ENCODE measurements around the gene EYA2. TPM values are rescaled to one million over a fixed set of nuclear protein-coding genes. Genes with fewer than 3 reads are reported as not detected.

Gene EYA2
- total RNA-seq, 1 donor from 2014 or later, result 15.4 TPM

- H3K27me3 ChIP-seq, result no peaks in the 10 kb centered on the region
- no peak overlapping the region for H3K27ac ChIP-seq
- DNase-seq (ENCODE audit: low spot score in 2 of 2), result no peak
Observed at GRCh38 chr20:47148059-47148458, 253.4 kb downstream of the EYA2 start.

GRCh38 chr20:47149939-47150338, 255.3 kb downstream of the EYA2 start:
- intact Hi-C loops (cut with DNase I), result loop anchor here (2.0 kb wide), 1 partner anchor 391 kb away; no protein-coding TSS in a partner anchor
- no peak overlapping the region for H3K4me3 ChIP-seq
- no peaks in the 10 kb centered on the region for H3K9me3 ChIP-seq
- no peak for TF ChIP-seq CTCF (IDR thresholded peaks at IDR 0.05)
- no peaks in the 10 kb centered on the region for H3K36me3 ChIP-seq
- H3K27ac ChIP-seq, result no peak overlapping the region
- no peaks in the 10 kb centered on the region for H3K27me3 ChIP-seq
- no peak for DNase-seq (ENCODE audit: low spot score in 2 of 2)
- no peaks in the 10 kb centered on the region for H3K4me1 ChIP-seq

More at GRCh38 chr20:47148059-47148458, 253.4 kb downstream of the EYA2 start:
- Histone ChIP-seq H3K36me3 (no peaks in the 10 kb centered on the region), H3K9me3 (no peaks in the 10 kb centered on the region), H3K4me1 (no peaks in the 10 kb centered on the region), H3K4me3 (no peak overlapping the region)
- TF ChIP-seq CTCF (IDR thresholded peaks at IDR 0.05), result no peak
- intact Hi-C loops (cut with DNase I), result no loop called here

GRCh38 chr20:47150403-47151152, 255.9 kb downstream of the EYA2 start:
- intact Hi-C loops (cut with DNase I), result loop anchor here (2.0 kb wide), 1 partner anchor 392 kb away; no protein-coding TSS in a partner anchor
- no peak overlapping the region for H3K27ac ChIP-seq
- H3K27me3 ChIP-seq, result no peaks in the 10 kb centered on the region
- no peaks in the 10 kb centered on the region for H3K4me1 ChIP-seq
- DNase-seq (ENCODE audit: low spot score in 2 of 2), result peak; percentile 33 to 79
- H3K4me3 ChIP-seq, result no peak overlapping the region
- no peaks in the 10 kb centered on the region for H3K9me3 ChIP-seq
- peak; percentile 42 to 62 (median 60) for TF ChIP-seq CTCF (IDR thresholded peaks at IDR 0.05)
- H3K36me3 ChIP-seq, result no peaks in the 10 kb centered on the region

GRCh38 chr20:47152068-47152467, 257.4 kb downstream of the EYA2 start:
- H3K27me3 ChIP-seq, result no peaks in the 10 kb centered on the region
- no peaks in the 10 kb centered on the region for H3K9me3 ChIP-seq
- H3K4me1 ChIP-seq, result no peaks in the 10 kb centered on the region
- no peak for DNase-seq (ENCODE audit: low spot score in 2 of 2)
- intact Hi-C loops (cut with DNase I), result no loop called here
- no peak for TF ChIP-seq CTCF (IDR thresholded peaks at IDR 0.05)
- H3K36me3 ChIP-seq, result no peaks in the 10 kb centered on the region
- no peak overlapping the region for H3K27ac ChIP-seq
- no peak overlapping the region for H3K4me3 ChIP-seq

GRCh38 chr20:47154089-47154488, 259.4 kb downstream of the EYA2 start:
- intact Hi-C loops (cut with DNase I), result no loop called here
- H3K27ac ChIP-seq, result no peak overlapping the region
- H3K27me3 ChIP-seq, result no peaks in the 10 kb centered on the region
- H3K4me1 ChIP-seq, result no peaks in the 10 kb centered on the region
- H3K9me3 ChIP-seq, result no peaks in the 10 kb centered on the region
- no peak for TF ChIP-seq CTCF (IDR thresholded peaks at IDR 0.05)
- H3K36me3 ChIP-seq, result no peaks in the 10 kb centered on the region
- DNase-seq (ENCODE audit: low spot score in 2 of 2), result no peak
- no peak overlapping the region for H3K4me3 ChIP-seq
